HG03354 (cell line): Measurements from ENCODE around the gene RALGPS2.
A peak's percentile ranks its signal among the peaks of the same experiment; 100 is the strongest.

ENCODE experiments used
- ATAC-seq: cut with Tn5 transposase; IDR thresholded peaks from one replicate; pipeline ENCODE4 v1.9.1; 2021; ENCODE audit warnings: mild to moderate bottlenecking; ENCODE audit not compliant: unreplicated experiment, poor library complexity, severe bottlenecking

RALGPS2 gene

GRCh38 chr1:178768423-178768822 is 43.4 kb downstream of the RALGPS2 start:
- peak; percentile 65 for ATAC-seq

- ATAC-seq: no peak
Observed at GRCh38 chr1:178772952-178773351, 47.9 kb downstream of the RALGPS2 start.

GRCh38 chr1:178774263-178774662 is 49.2 kb downstream of the RALGPS2 start:
- ATAC-seq: no peak

GRCh38 chr1:178776553-178776952 is 51.5 kb downstream of the RALGPS2 start:
- ATAC-seq: no peak

- no peak for ATAC-seq
Observed at GRCh38 chr1:178781533-178782330, 56.7 kb downstream of the RALGPS2 start.

GRCh38 chr1:178784131-178784536 is 59.1 kb downstream of the RALGPS2 start:
- no peak for ATAC-seq

- no peak for ATAC-seq
Observed at GRCh38 chr1:178792394-178792793, 67.3 kb downstream of the RALGPS2 start.

GRCh38 chr1:178796013-178796412 is 71.0 kb downstream of the RALGPS2 start:
- no peak for ATAC-seq

- no peak for ATAC-seq
Observed at GRCh38 chr1:178797590-178797989, 72.5 kb downstream of the RALGPS2 start.

- no peak for ATAC-seq
Observed at GRCh38 chr1:178798232-178798861, 73.3 kb downstream of the RALGPS2 start.

GRCh38 chr1:178802873-178803272 is 77.8 kb downstream of the RALGPS2 start:
- no peak for ATAC-seq

GRCh38 chr1:178806665-178807300 is 81.7 kb downstream of the RALGPS2 start:
- no peak for ATAC-seq

- ATAC-seq: no peak
Observed at GRCh38 chr1:178808529-178808928, 83.5 kb downstream of the RALGPS2 start.

- ATAC-seq: no peak
Observed at GRCh38 chr1:178810585-178810984, 85.5 kb downstream of the RALGPS2 start.

- ATAC-seq: no peak
Observed at GRCh38 chr1:178818416-178818815, 93.4 kb downstream of the RALGPS2 start.

- ATAC-seq: no peak
Observed at GRCh38 chr1:178819123-178819522, 94.1 kb downstream of the RALGPS2 start.

- peak; percentile 63 for ATAC-seq
Observed at GRCh38 chr1:178821134-178821866, 96.3 kb downstream of the RALGPS2 start.

- ATAC-seq: no peak
Observed at GRCh38 chr1:178825167-178825566, 100.1 kb downstream of the RALGPS2 start.

GRCh38 chr1:178844436-178844835 is 119.4 kb downstream of the RALGPS2 start:
- no peak for ATAC-seq

GRCh38 chr1:178846306-178846705 is 121.3 kb downstream of the RALGPS2 start:
- ATAC-seq: no peak
